ENCODE measurements around the gene MFNG.
A peak's percentile ranks its signal among the peaks of the same experiment; 100 is the strongest.

Gene MFNG

DNA sequence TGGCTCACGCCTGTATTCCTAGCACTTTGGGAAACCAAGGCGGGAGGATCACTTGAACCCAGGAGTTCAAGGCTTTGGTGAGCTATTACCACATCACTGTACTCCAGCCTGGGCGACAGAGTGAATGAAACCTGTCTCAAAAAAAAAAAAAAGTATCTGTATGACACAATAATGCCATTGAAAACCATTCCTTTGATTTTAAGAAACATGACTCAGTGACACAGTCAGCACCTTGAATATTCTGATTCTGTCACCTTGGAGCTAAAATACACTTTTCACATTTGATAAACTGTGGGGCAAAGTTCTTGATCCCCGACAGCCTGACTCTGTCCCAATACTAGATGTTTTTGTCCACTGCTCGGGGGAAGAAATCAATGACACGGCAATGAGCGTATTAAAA lies 42.2 kb downstream of the MFNG start:
- no peak for TF ChIP-seq Cebpa-rat (IDR thresholded peaks at IDR 0.05)
- H3K27ac ChIP-seq, result no peak overlapping the region
- no peaks in the 10 kb centered on the region; a peak in 1 of 22 replicates for H3K36me3 ChIP-seq
- H3K9me3 ChIP-seq (replicated peaks in 1 of 11), result peaks cover 8 to 17% (median 13%) of the 10 kb centered on the region in 11 experiments
- no peak overlapping the region for H3K4me3 ChIP-seq
- peaks cover 0 to 1% (median 0%) of the 10 kb centered on the region in 11 experiments; a peak in 2 of 22 replicates for H4K20me1 ChIP-seq
- H3K4me1 ChIP-seq, result peaks cover 0 to 40% (median 19%) of the 10 kb centered on the region in 10 experiments; a peak in 13 of 20 replicates
- H3K4me2 ChIP-seq, result peak overlapping the region in 2 of 11 experiments; percentile 1 to 13; a peak in 2 of 22 replicates
- no peak overlapping the region for H3K9ac ChIP-seq
- no peaks in the 10 kb centered on the region for H3K27me3 ChIP-seq

DNA sequence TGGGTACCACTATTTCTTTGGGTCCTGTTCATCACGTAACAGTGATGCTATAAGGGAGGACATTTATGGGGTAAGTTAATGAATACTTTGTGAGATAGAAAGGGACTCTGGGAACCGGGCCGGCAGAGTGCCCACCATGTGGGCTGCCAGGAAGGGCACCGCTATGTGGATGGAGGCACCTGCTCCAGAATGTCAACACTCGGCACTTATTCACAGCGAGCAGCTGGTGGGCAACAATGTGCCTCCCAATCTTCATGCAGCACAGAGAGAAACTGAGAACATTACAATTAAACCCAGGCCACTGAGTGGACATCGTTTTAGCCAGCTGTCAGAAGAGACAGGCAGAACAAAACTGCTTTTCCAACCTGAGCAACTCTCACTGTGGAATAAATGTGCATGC lies 43.1 kb downstream of the MFNG start:
- peak overlapping the region in 4 of 11 experiments; percentile 13 to 59 (median 38); a peak in 5 of 22 replicates for H3K4me2 ChIP-seq
- no peaks in the 10 kb centered on the region for H3K27me3 ChIP-seq
- no peak for TF ChIP-seq Cebpa-rat (IDR thresholded peaks at IDR 0.05)

DNA sequence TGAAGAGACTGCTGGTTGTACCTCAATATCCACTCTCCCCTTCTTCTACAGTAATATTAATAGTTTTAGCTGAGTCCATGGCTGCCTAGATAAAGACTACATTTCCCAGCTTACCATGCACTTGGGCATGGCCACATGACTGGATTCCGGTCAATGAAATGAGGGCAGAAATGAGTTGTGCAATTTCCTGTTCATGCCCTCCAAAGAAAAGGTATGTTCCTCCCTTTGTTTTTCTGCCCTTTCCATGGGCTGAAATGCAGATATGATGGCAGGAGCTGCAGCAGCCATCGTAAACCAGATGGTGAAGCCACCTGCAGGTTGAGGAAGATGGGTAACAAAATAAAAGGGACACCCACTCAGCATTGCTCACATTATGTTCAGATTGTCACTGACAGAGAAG lies 43.6 kb downstream of the MFNG start:
- Histone ChIP-seq H3K36me3 (no peaks in the 10 kb centered on the region; a peak in 1 of 22 replicates), H3K4me2 (peak overlapping the region in 6 of 11 experiments; percentile 1 to 59 (median 29); a peak in 8 of 22 replicates), H3K27ac (no peak overlapping the region), H4K20me1 (no peaks in the 10 kb centered on the region; a peak in 1 of 22 replicates), H3K4me3 (no peak overlapping the region), H3K4me1 (peaks cover 0 to 36% (median 18%) of the 10 kb centered on the region in 10 experiments; a peak in 12 of 20 replicates), H3K27me3 (no peaks in the 10 kb centered on the region), H3K9me3 (replicated peaks in 1 of 11) (peaks cover 8 to 17% (median 13%) of the 10 kb centered on the region in 11 experiments), H3K9ac (no peak overlapping the region)
- peak in 10 of 11 experiments; percentile 26 to 83 (median 72); a peak in 14 of 22 replicates for TF ChIP-seq Cebpa-rat (IDR thresholded peaks at IDR 0.05)

More for the DNA sequence above, 43.1 kb downstream of the MFNG start:
- Histone ChIP-seq H3K9me3 (replicated peaks in 1 of 11) (peaks cover 8 to 17% (median 13%) of the 10 kb centered on the region in 11 experiments), H3K27ac (no peak overlapping the region), H3K36me3 (no peaks in the 10 kb centered on the region; a peak in 1 of 22 replicates), H4K20me1 (no peaks in the 10 kb centered on the region; a peak in 1 of 22 replicates), H3K4me3 (no peak overlapping the region), H3K4me1 (peaks cover 0 to 39% (median 18%) of the 10 kb centered on the region in 10 experiments; a peak in 12 of 20 replicates), H3K9ac (no peak overlapping the region)

DNA sequence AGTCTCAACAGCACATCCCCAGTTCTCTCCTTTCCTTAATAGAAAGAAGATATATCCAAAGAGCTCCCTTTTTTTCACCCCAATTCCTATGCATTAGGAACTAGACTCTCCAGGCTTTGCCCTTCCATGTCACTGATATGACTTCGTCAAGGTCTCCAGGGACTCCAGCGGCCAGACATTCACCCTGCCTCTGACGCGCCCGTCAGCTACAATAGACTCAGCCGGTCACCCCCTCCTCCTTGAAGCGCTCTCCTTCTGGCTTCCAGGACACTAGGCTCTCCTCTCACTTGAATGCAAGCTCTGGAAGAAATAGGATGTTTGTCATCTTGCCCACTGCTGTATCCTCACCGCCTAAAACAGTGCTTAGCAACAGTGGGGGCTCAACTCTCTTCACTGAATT lies 44.0 kb downstream of the MFNG start:
- H3K9me3 ChIP-seq (replicated peaks in 1 of 11), result peaks cover 8 to 17% (median 13%) of the 10 kb centered on the region in 11 experiments
- H3K27me3 ChIP-seq, result no peaks in the 10 kb centered on the region
- no peak overlapping the region for H3K9ac ChIP-seq
- peak overlapping the region in 5 of 11 experiments; percentile 13 to 59 (median 35); a peak in 5 of 22 replicates for H3K4me2 ChIP-seq
- H4K20me1 ChIP-seq, result no peaks in the 10 kb centered on the region; a peak in 1 of 22 replicates
- TF ChIP-seq Cebpa-rat (IDR thresholded peaks at IDR 0.05), result no peak
- no peaks in the 10 kb centered on the region; a peak in 1 of 22 replicates for H3K36me3 ChIP-seq
- no peak overlapping the region for H3K4me3 ChIP-seq
- peaks cover 0 to 32% (median 15%) of the 10 kb centered on the region in 10 experiments; a peak in 12 of 20 replicates for H3K4me1 ChIP-seq
- H3K27ac ChIP-seq, result no peak overlapping the region

DNA sequence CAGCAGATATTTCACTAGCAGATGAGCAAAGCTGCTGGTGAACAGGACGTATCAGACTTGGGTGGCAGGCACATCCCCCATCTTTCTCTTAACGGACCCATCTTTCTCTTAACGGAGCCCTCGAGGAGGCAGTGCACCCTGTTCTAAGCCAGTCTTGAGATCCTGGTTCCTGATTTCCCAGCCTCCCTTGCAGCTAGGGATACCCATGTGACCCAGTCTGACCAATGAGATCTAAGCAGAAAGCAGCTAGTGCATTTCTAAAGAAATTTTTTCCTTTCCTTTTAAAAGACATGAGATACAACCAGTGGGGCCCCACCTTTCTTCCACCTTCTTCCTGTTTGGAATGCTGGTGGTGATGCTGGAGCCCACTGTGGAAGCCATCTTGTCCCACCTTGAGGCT lies 45.3 kb downstream of the MFNG start:
- Histone ChIP-seq H3K27ac (no peak overlapping the region), H3K4me1 (peaks cover 0 to 19% (median 5%) of the 10 kb centered on the region in 10 experiments; a peak in 10 of 20 replicates), H3K4me2 (no peak overlapping the region), H3K4me3 (no peak overlapping the region), H3K9me3 (replicated peaks in 1 of 11) (peaks cover 8 to 17% (median 13%) of the 10 kb centered on the region in 11 experiments), H3K27me3 (no peaks in the 10 kb centered on the region), H3K9ac (no peak overlapping the region), H4K20me1 (no peaks in the 10 kb centered on the region; a peak in 1 of 22 replicates), H3K36me3 (no peaks in the 10 kb centered on the region; a peak in 1 of 22 replicates)
- no peak for TF ChIP-seq Cebpa-rat (IDR thresholded peaks at IDR 0.05)

DNA sequence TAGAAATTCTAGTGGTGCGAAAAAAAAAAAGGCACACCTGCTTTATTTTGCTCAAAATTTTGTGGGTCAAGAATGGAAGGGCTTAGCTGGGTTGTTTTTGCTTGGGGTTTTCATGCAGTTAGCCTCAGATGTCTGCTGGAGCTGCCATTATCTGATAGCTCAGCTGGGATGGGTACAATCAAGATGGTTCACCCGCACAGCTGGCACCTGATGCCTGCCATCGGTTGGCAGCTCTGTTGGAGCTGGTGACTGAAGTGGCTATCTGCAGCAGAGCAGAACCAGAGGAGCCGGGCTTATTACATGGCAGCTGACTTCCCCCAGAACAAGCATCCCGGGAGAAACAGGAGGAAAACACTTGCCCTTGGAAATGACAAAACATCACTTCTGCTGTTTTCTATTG lies 46.8 kb downstream of the MFNG start:
- H3K36me3 ChIP-seq, result no peaks in the 10 kb centered on the region; a peak in 1 of 22 replicates
- H4K20me1 ChIP-seq, result no peaks in the 10 kb centered on the region; a peak in 1 of 22 replicates
- H3K9me3 ChIP-seq (replicated peaks in 1 of 11), result peaks cover 8 to 17% (median 13%) of the 10 kb centered on the region in 11 experiments
- no peak overlapping the region for H3K27ac ChIP-seq
- no peak overlapping the region for H3K9ac ChIP-seq
- H3K4me1 ChIP-seq, result peaks cover 8 to 29% (median 11%) of the 10 kb centered on the region in 10 experiments; a peak in 19 of 20 replicates
- no peak for TF ChIP-seq Cebpa-rat (IDR thresholded peaks at IDR 0.05)
- H3K27me3 ChIP-seq, result 0 out of 22 replicates have a peak, but pooled peaks cover 0 to 5% (median 0%) of the 10 kb centered on the region in 11 experiments
- peak overlapping the region in 2 of 11 experiments; percentile 25 to 37; a peak in 2 of 22 replicates for H3K4me2 ChIP-seq
- no peak overlapping the region for H3K4me3 ChIP-seq

DNA sequence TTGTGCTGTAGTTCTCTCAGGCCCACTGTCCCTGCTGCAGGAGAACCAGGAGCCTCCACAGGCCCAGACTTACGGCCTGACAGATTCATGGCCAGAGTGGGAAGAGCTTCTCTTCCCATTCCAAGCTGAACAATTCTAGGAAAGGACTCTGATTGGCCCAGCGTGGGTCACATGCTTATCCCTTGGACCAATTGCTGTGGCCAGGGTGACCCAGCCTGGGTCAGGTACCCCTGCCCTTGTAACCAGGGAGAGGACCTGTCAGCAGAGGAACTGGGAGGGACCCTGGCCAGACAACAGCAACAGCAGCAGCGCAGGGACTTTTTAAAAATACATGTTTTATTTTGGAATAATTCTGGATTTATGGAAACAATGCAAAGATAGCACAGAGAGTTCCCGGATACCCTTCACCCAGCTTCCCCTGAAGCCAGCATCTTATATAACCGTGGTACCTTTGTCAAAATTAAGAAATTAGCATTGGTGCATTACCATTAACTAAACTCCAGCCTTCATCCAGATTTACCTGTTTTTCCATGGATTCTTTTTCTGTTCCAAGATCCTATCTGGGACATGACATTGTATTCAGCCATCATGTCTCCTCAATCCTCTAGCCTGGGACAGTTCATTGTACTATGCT lies 50.1 kb downstream of the MFNG start:
- peaks cover 0 to 11% (median 4%) of the 10 kb centered on the region in 11 experiments; a peak in 6 of 22 replicates for H3K27me3 ChIP-seq
- H3K27ac ChIP-seq, result no peak overlapping the region
- peaks cover 0 to 3% (median 0%) of the 10 kb centered on the region in 11 experiments; a peak in 1 of 22 replicates for H4K20me1 ChIP-seq
- H3K4me1 ChIP-seq, result peaks cover 3 to 43% (median 39%) of the 10 kb centered on the region in 10 experiments; a peak in 18 of 20 replicates
- H3K9ac ChIP-seq, result no peak overlapping the region
- H3K4me3 ChIP-seq, result no peak overlapping the region
- no peak overlapping the region for H3K4me2 ChIP-seq
- no peaks in the 10 kb centered on the region; a peak in 1 of 22 replicates for H3K36me3 ChIP-seq
- peaks cover 13 to 29% (median 23%) of the 10 kb centered on the region in 11 experiments for H3K9me3 ChIP-seq (replicated peaks in 1 of 11)
- TF ChIP-seq Cebpa-rat (IDR thresholded peaks at IDR 0.05), result no peak

DNA sequence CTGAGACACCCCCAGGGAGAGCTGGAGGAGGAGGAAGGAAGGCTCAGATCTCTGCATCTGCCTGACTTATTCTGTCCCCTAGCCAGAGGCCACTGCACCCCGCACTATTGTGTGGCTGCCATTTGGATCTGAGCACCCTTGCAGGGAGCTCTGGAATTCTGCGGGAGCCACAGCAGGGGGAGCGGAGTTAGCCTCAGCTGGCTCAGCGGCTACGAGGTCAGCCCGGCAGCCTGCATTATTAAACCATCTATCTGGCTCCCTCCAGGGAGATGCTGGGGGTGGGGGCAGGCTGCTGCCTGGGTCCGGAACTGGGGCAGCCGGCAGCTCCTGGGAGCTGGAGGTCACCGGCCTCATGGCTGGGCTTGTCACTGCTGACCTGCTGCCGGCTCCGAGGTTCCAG lies 52.4 kb downstream of the MFNG start:
- Histone ChIP-seq H4K20me1 (peaks cover 0 to 6% (median under 1%) of the 10 kb centered on the region in 11 experiments; a peak in 7 of 22 replicates), H3K9ac (peak overlapping the region in 1 of 11 experiments; percentile 12; a peak in 1 of 22 replicates), H3K4me2 (peak overlapping the region in 9 of 11 experiments; percentile 40 to 74 (median 61); a peak in 18 of 22 replicates), H3K4me1 (peaks cover 0 to 47% (median 40%) of the 10 kb centered on the region in 10 experiments; a peak in 17 of 20 replicates), H3K9me3 (replicated peaks in 1 of 11) (peaks cover 5 to 16% (median 13%) of the 10 kb centered on the region in 11 experiments; a peak in 20 of 22 replicates), H3K27ac (no peak overlapping the region), H3K36me3 (no peaks in the 10 kb centered on the region), H3K27me3 (peaks cover 3 to 17% (median 10%) of the 10 kb centered on the region in 11 experiments), H3K4me3 (no peak overlapping the region)
- TF ChIP-seq Cebpa-rat (IDR thresholded peaks at IDR 0.05), result no peak

DNA sequence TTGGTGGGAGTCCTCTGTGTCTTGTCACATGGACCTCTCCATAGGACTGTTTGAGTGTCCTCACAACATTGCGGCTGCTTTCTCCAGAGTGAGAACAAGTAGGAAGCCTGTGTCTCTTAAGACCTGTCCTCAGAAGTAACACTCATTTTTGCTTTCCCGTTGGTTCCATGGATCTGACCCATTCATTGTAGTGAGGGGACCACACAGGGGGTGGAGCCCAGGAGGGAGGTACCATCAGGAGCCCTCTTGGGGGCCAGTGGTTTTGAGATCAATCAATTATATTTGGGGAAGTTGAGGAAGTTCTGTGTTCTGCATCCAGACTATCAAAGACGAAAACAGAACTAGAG lies 53.5 kb downstream of the MFNG start:
- peaks cover 5 to 16% (median 13%) of the 10 kb centered on the region in 11 experiments; a peak in 20 of 22 replicates for H3K9me3 ChIP-seq (replicated peaks in 1 of 11)
- no peaks in the 10 kb centered on the region for H3K36me3 ChIP-seq
- H3K9ac ChIP-seq, result no peak overlapping the region
- peak overlapping the region in 8 of 11 experiments; percentile 42 to 74 (median 64); a peak in 17 of 22 replicates for H3K4me2 ChIP-seq
- TF ChIP-seq Cebpa-rat (IDR thresholded peaks at IDR 0.05), result no peak
- no peak overlapping the region for H3K4me3 ChIP-seq
- H3K4me1 ChIP-seq, result peaks cover 2 to 51% (median 42%) of the 10 kb centered on the region in 10 experiments; a peak in 19 of 20 replicates
- peaks cover 14 to 28% (median 21%) of the 10 kb centered on the region in 11 experiments for H3K27me3 ChIP-seq
- H3K27ac ChIP-seq, result peak overlapping the region in 5 of 11 experiments; percentile 29 to 48 (median 39); a peak in 6 of 22 replicates
- H4K20me1 ChIP-seq, result peaks cover 0 to 17% (median 12%) of the 10 kb centered on the region in 11 experiments; a peak in 12 of 22 replicates
